Activated T-cell treated with anti-CD3 and anti-CD28 coated beads for 48 hours (primary cell): Measurements from ENCODE around the gene PDE4D.
"Not testable (repeated sequence)": the region's sequence is repeated elsewhere in the genome, so short reads cannot be mapped to it uniquely, and the experiment has no call there.

Experiments used
- DNase-seq: peaks from one replicate; pipeline ENCODE4 v3.0.0-alpha.2; 2020; ENCODE audit warnings: low read depth

PDE4D gene

DNA sequence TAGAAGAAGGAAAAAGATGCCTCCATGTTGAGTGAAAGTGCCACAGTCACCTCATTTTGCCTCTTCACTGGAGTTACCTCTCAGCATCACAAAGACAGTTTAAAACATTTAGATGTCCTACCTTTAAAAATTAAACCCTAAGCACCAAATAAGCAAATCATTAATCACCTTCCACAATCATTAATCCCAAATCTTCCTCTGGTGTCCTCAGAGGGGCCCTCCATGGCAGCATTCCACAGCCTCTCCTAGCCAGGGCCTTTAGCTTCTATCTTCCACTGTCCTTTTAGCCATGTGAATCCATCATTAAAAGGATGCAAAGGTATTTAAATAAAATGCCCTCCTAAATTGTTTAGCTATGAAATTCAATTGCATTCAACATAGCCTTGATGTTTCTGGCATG, 310.8 kb downstream of the PDE4D start:
- no peak for DNase-seq

GRCh38 chr5:59579824-59580167, 313.7 kb downstream of the PDE4D start:
- DNase-seq, result no peak

DNA sequence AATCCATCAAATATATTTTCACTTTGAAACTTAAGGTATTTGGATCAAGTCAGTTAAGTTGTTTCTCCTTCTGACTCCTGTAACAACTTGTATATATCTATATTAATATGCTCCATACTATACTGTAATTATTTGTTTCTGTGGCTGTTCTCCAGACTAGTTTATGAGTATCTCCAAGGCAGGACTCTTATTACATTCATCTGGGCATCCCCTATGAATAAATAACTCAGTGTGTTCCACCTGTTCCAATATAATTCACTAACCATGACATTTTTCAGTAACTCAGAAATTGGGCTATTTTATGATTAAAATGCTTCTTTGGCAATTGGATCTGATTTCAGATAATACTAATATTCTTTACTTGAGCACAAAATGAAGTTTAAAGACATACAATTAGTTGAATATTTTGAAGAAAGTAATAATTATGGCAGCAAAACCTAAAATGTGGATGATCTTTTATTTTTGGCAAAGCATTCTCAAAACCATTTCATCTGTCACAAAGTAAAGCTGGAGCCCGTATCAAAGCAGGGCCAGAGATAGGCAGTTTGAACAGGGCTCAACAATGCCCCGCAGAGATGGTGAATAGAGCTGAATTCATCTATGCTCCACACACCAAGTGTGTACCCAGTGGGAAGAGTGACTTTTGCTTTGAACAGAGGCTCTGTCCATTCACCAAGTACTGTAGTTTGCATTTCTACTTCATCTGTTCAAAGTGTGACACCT, 314.3 kb downstream of the PDE4D start:
- no peak for DNase-seq

- no peak for DNase-seq
Observed at GRCh38 chr5:59577485-59577884, 316.0 kb downstream of the PDE4D start.

DNA sequence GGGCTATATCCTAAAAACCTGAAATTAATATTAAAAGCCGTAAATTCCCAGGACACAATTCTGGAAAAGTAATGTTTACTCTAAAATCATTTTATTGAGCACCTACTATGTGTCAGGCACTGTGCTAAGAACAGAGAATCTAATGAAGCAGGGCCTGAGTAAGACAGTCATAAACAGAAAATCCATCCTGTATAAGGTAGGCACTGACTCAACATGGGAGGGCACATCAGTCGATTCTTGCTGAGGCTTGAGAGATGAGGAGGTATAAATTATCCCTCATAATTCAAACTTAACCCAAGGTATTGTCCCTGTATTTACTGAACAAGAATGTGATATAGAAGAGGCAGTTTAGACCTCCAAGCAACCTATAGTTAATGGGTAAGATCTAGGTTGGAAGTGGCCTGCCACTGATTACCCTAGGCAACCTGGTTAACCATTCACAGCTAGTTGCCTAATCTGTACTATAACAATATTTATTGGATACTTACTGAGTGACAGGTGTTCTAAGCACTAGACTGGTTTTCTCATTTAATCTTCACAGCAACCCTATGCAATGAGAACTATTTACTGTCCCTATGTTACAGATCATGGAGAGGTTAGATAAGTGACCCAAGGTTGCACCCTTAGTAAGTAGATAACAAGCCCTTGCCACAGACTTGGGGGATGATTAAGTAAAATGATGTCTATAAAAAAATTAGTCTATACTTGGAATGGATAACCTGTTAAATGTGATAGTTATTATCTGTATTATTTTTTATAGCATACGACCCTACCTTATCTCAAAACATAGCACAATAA, 317.7 kb downstream of the PDE4D start:
- DNase-seq, result no peak

GRCh38 chr5:59573509-59573908, 320.0 kb downstream of the PDE4D start:
- not testable (repeated sequence) for DNase-seq

DNA sequence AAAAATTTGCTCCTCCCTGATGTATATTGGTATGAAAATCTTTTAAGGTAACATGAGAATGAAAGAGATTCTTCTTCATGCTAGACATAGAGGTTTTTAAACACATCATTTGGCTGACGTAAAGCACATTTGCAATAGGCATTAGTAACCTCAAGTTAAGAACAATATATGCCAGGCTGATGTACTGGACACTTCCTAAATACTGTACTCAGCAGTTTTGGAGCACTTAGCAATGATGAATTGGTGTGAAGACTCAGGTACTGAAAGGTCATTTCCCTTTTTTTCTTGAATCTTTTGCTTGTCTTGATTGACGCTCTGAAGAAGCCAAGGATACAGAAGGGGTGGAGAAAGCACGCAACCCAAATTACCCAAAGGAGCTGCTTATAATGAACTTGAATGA, 322.5 kb downstream of the PDE4D start:
- no peak for DNase-seq

- DNase-seq, result no peak
Observed at GRCh38 chr5:59569608-59570334, 323.8 kb downstream of the PDE4D start.

GRCh38 chr5:59569158-59569557, 324.4 kb downstream of the PDE4D start:
- DNase-seq, result no peak

DNA sequence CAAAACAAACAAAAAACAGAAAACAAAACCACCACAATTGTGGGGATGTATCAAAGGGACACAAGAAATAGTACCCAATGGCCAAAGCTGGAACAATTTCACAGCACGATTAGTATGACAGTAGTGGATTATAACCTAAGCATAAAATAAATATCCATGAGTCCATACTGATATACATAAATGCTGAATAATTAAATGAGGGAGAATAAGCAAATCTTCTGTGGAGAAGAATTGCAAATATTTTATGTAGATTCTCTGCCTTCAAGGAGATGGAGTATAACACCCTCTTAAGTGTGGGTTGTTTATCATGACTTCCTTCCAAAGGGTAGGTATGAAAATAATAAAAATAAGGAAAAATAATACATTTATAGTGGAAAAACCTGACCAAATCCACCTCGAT, 325.4 kb downstream of the PDE4D start:
- no peak for DNase-seq

GRCh38 chr5:59565551-59565950, 328.0 kb downstream of the PDE4D start:
- DNase-seq, result no peak

- no peak for DNase-seq
Observed at GRCh38 chr5:59564895-59565294, 328.6 kb downstream of the PDE4D start.

- no peak for DNase-seq
Observed at GRCh38 chr5:59562756-59563389, 330.7 kb downstream of the PDE4D start.

- no peak for DNase-seq
Observed at GRCh38 chr5:59560553-59560952, 333.0 kb downstream of the PDE4D start.

DNA sequence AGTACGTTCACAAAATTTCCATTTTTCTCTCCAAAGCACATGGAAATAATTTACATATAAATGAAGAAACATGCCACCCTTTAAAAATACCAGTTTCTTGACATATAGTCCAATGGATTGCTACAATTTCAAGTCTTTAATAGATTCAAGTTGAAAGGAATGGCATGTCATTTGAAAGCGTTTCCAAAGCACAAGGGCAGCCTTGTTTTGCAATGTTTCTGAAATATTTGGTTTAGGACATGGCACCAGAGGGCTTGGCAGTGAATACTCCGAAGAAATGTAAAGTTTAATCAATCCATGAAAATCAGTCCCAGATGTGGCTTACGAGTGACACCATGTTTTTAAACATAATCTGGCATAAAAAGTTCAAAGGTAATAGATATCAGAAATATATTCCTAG, 333.7 kb downstream of the PDE4D start:
- no peak for DNase-seq

DNA sequence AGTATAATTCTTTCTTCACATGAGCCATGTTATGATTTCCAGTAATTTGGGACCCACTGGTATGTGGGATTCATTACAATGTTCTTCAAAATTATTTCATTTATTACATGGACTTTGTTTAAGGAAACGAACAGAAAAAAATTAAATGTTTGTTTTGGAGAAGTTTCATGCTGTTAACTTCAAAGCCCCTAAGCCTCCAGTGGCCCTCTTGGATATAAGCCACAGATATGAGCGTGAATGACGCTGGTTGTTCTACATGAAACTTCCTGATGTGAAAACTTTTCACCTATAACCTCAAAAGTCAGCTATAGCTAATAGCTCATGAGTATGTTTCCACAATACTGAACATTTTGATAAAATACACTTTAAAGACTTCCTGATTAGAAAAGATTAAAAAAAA, 334.2 kb downstream of the PDE4D start:
- DNase-seq, result no peak

DNA sequence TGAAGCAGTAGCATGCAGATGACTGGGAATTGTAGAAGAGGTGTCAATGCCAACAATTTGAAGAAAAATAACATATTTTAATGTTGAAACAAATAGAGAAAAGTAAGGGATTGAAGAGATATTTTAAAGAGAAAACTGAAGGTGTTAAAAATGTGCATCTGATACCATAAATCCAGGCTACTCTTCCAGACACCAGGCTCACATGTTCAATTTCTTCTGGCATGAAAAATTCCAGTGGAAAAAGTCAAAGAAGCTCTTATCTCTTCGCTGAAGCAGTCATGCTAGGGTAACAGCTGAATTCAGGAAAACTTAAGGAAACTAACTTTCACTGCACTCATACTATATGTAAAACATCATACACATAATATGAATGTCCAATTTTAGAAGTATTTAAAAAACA, 335.0 kb downstream of the PDE4D start:
- DNase-seq, result no peak

DNA sequence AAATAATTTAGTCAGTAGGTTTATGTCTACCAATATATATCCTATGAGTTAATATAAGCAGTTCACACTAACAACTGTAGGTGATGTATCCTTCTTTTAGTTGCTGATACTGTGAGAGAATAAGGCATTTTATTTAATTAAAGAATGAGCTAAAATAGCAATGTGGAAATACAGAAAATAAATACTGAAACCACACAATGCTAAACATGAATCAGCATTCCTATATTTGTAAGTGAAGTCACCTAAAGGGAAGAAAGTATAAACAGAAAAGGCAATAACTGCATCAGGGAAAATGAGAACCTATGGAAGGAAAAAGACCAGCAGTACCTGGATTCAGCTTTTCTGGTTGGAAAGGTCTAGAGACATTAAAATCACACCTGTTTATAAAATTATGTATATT, 336.0 kb downstream of the PDE4D start:
- no peak for DNase-seq

DNA sequence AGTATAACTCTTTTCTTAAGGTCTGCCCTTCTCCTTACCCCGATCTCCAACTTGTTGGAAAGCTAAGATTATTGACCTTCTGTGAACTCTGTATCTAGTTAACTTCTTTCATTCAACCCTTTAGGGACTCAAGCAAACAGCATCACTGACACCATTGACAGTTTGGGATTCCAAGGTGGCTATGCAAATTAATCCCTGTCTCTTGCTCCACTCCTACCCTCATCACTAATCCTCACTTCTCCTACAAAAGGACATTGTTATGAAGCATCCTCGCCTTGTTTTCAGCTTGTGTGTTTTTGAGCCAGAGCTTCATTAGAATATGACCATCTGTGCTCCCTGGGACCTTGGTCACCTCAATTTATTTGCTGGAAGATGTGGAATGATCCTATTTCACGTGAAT, 337.9 kb downstream of the PDE4D start:
- no peak for DNase-seq

- no peak for DNase-seq
Observed at GRCh38 chr5:59554501-59554900, 339.0 kb downstream of the PDE4D start.

GRCh38 chr5:59553992-59554391, 339.5 kb downstream of the PDE4D start:
- no peak for DNase-seq

GRCh38 chr5:59548807-59549357, 344.6 kb downstream of the PDE4D start:
- DNase-seq, result no peak
